ENCODE measurements around the gene GJB2.
"Not testable (repeated sequence)": the region's sequence is repeated elsewhere in the genome, so short reads cannot be mapped to it uniquely, and the experiment has no call there.

The GJB2 gene

DNA sequence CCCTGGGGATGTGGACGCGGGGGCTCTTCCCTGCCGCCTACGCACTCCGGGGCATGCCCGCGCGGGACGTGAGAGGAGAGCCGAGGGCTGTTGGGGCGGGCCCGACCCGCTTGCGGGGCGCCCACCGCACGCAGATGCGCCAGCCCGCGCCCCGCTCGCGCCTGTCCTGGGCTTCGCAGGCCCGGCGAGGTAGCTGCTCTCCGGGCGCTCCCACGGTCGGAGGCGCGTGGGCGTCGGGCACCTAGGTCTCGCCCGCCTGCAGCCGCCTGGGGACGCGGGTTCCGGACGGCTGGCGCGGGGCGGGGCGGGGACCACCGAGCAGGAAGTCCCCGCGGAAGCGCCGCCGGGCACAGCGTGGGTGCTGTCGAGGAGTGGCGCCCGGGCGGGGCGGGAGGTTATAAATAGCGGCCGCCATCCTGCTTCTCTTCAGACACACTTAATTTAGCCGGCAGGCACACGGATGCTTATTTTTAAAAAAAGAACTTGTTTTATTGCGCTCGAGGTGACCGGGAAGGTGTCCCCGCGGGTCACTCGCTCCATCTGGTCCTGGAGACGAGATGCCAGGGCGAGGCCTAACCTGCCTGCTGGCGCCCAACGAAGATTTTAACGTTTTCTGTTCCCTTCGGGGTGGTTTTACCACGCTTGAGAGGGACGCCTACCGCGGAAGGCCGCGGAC is 31.3 kb downstream of the GJB2 start:
- Histone ChIP-seq H3K9me3 (ENCODE audit: control insufficient read depth in 1 of 2, low read length in 2 of 2) (peaks cover 2 to 5% of the 10 kb centered on the region in 2 donors), H3K36me3 (ENCODE audit: control insufficient read depth in 1 of 2, insufficient read depth in 2 of 2, low read length in 2 of 2) (no peaks in the 10 kb centered on the region), H3K27ac (ENCODE audit: low read length) (no peak overlapping the region), H3K4me1 (ENCODE audit: control insufficient read depth in 1 of 2, insufficient read depth in 2 of 2, low read length in 2 of 2) (peaks cover 0 to 16% of the 10 kb centered on the region in 2 donors), H3K4me3 (ENCODE audit: low read depth in 1 of 2, low read length in 2 of 2) (peak overlapping the region in 1 of 2 donors; percentile 61), H3K27me3 (ENCODE audit: low read depth, low read length) (peaks cover 41% of the 10 kb centered on the region)

DNA sequence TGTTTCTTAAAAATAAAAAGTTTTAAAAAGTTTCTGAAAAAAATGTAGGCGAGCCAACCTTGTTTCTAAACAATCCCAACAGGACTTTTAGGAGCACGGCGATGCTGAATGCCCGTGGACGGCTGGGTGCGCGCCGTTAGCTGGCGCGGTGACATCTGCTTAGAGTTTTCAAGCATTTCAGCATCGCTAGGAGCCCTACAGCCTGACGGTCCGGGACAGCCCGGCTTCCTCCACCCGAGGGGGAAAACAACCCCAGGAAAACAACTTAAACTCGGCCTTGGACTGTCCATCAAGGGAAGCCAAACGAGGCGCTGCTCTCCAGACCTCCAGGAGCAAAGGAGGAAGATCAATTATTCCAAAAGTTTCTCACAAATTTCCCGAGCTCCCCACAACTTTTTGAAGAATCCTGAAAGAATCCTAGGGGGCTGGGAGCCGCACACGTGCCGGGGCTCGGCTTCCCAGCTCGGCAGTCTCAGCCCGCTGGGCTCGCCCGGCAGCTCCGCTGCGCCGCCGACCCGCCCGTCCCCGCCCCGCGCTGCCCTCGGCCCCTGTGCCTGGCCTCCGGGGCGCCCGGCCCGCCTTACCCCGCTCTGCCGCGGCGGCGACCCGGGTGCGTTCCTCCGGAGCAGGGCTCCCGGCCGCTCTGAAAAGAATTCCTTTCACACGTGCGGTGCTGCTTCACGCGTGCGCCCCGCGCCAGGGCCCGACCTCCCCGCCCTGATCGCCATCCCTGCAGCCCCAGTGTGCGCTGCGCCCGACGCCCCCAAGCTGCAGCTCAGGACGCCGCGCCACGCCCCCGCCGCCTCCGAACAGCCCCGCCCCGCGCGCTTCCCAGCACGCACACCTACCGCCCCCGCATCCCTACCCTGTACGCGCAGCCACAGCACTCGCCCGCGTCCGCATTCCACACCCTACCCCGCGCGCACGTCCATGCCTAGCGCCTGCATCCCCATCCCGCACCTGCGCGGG is 32.1 kb downstream of the GJB2 start, which contains the start of gene GJA3:
TSS of gene GJA3 (minus strand) at position 747 of the 969 bp plus-strand sequence. CDS start 17,764 bp downstream, outside the sequence.
- no peaks in the 10 kb centered on the region for H3K36me3 ChIP-seq (ENCODE audit: control insufficient read depth in 1 of 2, insufficient read depth in 2 of 2, low read length in 2 of 2)
- H3K27me3 ChIP-seq (ENCODE audit: low read depth, low read length): peaks cover 41% of the 10 kb centered on the region
- no peak within 1 kb of the TSS for H3K27ac ChIP-seq (ENCODE audit: low read length)
- H3K4me1 ChIP-seq (ENCODE audit: control insufficient read depth in 1 of 2, insufficient read depth in 2 of 2, low read length in 2 of 2): peaks cover 0 to 16% of the 10 kb centered on the region in 2 donors
- H3K9me3 ChIP-seq (ENCODE audit: control insufficient read depth in 1 of 2, low read length in 2 of 2): peaks cover 2 to 5% of the 10 kb centered on the region in 2 donors
- peak within 1 kb of the TSS in 1 of 2 donors; percentile 61 for H3K4me3 ChIP-seq (ENCODE audit: low read depth in 1 of 2, low read length in 2 of 2)

DNA sequence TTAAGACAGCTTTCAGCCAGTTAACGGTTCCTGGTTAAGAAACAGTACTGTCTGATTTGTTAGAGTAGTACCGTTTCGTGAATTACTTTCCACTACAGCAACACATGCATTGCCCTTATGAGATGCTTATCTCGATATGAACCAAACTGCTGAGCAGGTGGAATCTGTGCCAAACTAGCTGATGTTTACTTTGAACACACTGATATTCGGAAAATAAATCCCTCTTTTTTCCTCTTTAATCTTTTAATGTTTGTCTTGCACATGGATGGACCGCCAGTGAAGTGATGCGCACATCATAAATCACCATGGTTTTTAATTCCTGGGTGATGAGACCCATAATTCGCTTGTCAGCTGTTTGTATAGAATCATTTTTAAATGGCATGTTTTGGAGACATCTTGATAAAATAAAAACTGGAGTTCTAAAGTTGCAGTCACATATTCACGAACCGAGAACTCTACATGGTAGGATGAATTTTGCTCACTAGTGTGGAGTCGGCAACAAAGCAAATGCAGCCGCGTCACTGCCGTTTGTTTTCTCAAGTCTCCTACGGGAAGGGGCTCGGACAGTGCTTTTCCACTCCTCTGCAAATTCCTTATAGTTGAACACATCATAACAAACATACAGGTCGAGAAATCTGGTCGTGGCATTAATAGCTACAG is 33.0 kb downstream of the GJB2 start:
- Histone ChIP-seq H3K4me1 (ENCODE audit: control insufficient read depth in 1 of 2, insufficient read depth in 2 of 2, low read length in 2 of 2) (peaks cover 0 to 16% of the 10 kb centered on the region in 2 donors), H3K4me3 (ENCODE audit: low read depth in 1 of 2, low read length in 2 of 2) (no peak overlapping the region), H3K36me3 (ENCODE audit: control insufficient read depth in 1 of 2, insufficient read depth in 2 of 2, low read length in 2 of 2) (no peaks in the 10 kb centered on the region), H3K27ac (ENCODE audit: low read length) (no peak overlapping the region), H3K9me3 (ENCODE audit: control insufficient read depth in 1 of 2, low read length in 2 of 2) (peaks cover 2 to 5% of the 10 kb centered on the region in 2 donors), H3K27me3 (ENCODE audit: low read depth, low read length) (peaks cover 41% of the 10 kb centered on the region)

DNA sequence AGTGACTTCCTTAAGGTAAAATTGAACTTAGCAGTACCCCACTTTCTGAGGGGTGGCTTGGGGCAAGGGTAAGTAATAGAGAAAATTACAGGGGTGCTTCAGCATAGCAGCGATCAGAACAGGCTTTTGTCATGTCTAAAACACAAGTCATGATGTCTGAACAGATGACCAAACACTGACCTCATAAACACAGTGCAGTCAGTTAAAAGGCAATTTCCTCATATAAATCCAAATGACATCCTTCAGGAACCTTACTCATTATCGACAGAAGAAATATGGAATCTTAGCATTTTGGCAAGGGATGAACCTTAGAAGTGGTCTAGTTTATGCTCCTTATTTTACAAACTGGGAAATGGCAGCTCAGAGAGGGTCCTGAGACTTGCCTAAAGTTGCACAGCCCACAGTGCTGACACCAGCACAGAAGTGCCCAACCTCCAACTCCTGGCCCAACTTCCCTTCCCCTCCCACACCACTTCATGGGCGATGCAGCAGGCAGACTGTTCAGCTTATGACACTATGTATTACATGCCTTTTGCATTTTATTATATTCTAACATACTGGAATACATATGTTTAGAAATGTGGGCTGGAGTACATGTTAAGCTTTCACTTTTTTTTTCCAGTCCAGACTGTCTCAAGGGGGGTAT is 35.5 kb downstream of the GJB2 start:
- peaks cover 44% of the 10 kb centered on the region for H3K27me3 ChIP-seq (ENCODE audit: low read depth, low read length)

DNA sequence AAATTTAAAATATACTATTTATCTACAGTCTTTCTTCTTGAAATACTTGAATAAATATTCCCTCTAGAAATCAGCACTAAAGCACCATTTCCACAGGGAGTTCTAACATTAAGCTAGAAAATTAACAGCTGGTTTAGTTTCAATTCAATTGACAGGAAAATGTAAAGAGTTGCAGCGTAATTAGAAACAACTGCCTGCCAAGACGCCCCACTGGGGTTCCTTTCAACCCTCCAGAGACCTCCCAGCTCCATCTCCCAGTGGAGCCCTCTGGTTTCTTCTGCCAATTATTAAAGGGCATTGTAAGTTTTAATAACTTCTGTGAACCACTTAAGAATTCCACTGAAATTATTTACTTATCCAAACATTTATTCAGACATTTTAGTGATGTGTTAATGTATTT is 36.0 kb downstream of the GJB2 start:
- peaks cover 2 to 5% of the 10 kb centered on the region in 2 donors for H3K9me3 ChIP-seq (ENCODE audit: control insufficient read depth in 1 of 2, low read length in 2 of 2)
- no peaks in the 10 kb centered on the region for H3K36me3 ChIP-seq (ENCODE audit: control insufficient read depth in 1 of 2, insufficient read depth in 2 of 2, low read length in 2 of 2)
- peaks cover 39% of the 10 kb centered on the region for H3K27me3 ChIP-seq (ENCODE audit: low read depth, low read length)
- H3K4me1 ChIP-seq (ENCODE audit: control insufficient read depth in 1 of 2, insufficient read depth in 2 of 2, low read length in 2 of 2): peaks cover 0 to 16% of the 10 kb centered on the region in 2 donors
- no peak overlapping the region for H3K4me3 ChIP-seq (ENCODE audit: low read depth in 1 of 2, low read length in 2 of 2)
- no peak overlapping the region for H3K27ac ChIP-seq (ENCODE audit: low read length)

More for the DNA sequence above, 35.5 kb downstream of the GJB2 start:
- H3K9me3 ChIP-seq (ENCODE audit: control insufficient read depth in 1 of 2, low read length in 2 of 2): peaks cover 2 to 5% of the 10 kb centered on the region in 2 donors
- H3K4me3 ChIP-seq (ENCODE audit: low read depth in 1 of 2, low read length in 2 of 2): no peak overlapping the region
- no peaks in the 10 kb centered on the region for H3K36me3 ChIP-seq (ENCODE audit: control insufficient read depth in 1 of 2, insufficient read depth in 2 of 2, low read length in 2 of 2)
- H3K27ac ChIP-seq (ENCODE audit: low read length): no peak overlapping the region
- H3K4me1 ChIP-seq (ENCODE audit: control insufficient read depth in 1 of 2, insufficient read depth in 2 of 2, low read length in 2 of 2): peaks cover 0 to 16% of the 10 kb centered on the region in 2 donors

DNA sequence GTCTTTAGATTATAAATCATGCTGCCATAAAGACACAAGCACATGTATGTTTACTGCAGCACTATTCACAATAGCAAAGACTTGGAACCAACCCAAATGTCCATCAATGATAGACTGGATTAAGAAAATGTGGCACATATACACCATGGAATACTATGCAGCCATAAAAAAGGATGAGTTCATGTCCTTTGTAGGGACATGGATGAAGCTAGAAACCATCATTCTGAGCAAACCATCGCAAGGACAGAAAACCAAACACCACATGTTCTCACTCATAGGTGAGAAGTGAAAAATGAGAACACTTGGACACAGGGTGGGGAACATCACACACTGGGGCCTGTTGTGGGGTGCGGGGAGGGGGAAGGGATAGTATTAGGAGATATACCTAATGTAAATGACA is 39.4 kb downstream of the GJB2 start:
- H3K27ac ChIP-seq (ENCODE audit: low read length); H3K4me1 ChIP-seq (ENCODE audit: control insufficient read depth in 1 of 2, insufficient read depth in 2 of 2, low read length in 2 of 2); H3K9me3 ChIP-seq (ENCODE audit: control insufficient read depth in 1 of 2, low read length in 2 of 2); H3K4me3 ChIP-seq (ENCODE audit: low read depth in 1 of 2, low read length in 2 of 2); H3K36me3 ChIP-seq (ENCODE audit: control insufficient read depth in 1 of 2, insufficient read depth in 2 of 2, low read length in 2 of 2): not testable (repeated sequence)
- H3K27me3 ChIP-seq (ENCODE audit: low read depth, low read length): peaks cover 14% of the 10 kb centered on the region

DNA sequence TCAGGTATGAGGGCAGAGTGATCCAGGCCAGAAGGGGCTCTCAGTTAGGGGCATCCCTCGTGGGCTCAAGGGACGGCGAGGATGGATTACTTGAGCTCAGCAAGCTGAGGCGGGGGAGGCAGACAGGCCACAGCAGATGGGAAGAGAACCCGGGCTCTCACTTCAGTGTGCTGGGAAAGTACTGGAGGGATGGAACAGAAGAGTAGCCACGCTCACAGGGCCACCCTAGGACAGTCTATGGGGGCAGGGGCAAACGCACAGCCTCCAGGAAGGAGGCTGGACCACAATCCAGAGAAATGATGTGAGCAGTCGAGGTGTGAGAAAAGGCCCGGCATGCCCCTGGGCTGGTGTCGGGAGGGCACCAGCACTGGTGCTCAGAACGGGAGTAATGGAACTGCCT is 41.1 kb downstream of the GJB2 start:
- peaks cover 4% of the 10 kb centered on the region for H3K27me3 ChIP-seq (ENCODE audit: low read depth, low read length)
- H3K9me3 ChIP-seq (ENCODE audit: control insufficient read depth in 1 of 2, low read length in 2 of 2): no peaks in the 10 kb centered on the region

DNA sequence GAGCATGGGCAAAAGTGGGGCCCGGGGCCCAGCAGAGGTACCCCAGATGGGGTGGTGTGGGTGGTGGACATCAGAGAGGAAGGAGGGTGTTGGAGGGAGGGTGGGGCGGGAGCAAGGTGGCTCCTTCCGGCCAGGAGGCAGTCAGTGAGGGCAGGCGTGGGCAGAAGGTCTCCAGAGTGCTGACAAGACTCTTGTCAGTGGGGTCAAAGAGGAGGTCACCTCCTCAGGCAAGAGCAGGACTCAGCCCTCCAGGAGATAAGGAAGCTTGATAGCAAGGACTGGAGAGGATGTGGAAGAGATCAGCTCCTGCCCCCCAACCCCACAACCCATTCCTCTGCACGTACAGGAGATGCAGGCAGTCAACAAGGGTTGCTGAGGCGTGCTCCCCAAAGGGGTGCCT is 41.7 kb downstream of the GJB2 start:
- Histone ChIP-seq H3K4me1 (ENCODE audit: control insufficient read depth in 1 of 2, insufficient read depth in 2 of 2, low read length in 2 of 2) (no peaks in the 10 kb centered on the region), H3K27ac (ENCODE audit: low read length) (no peak overlapping the region), H3K27me3 (ENCODE audit: low read depth, low read length) (peaks cover 3% of the 10 kb centered on the region), H3K4me3 (ENCODE audit: low read depth in 1 of 2, low read length in 2 of 2) (no peak overlapping the region), H3K9me3 (ENCODE audit: control insufficient read depth in 1 of 2, low read length in 2 of 2) (no peaks in the 10 kb centered on the region), H3K36me3 (ENCODE audit: control insufficient read depth in 1 of 2, insufficient read depth in 2 of 2, low read length in 2 of 2) (no peaks in the 10 kb centered on the region)

More for the DNA sequence above, 41.1 kb downstream of the GJB2 start:
- Histone ChIP-seq H3K4me1 (ENCODE audit: control insufficient read depth in 1 of 2, insufficient read depth in 2 of 2, low read length in 2 of 2) (no peaks in the 10 kb centered on the region), H3K36me3 (ENCODE audit: control insufficient read depth in 1 of 2, insufficient read depth in 2 of 2, low read length in 2 of 2) (no peaks in the 10 kb centered on the region), H3K27ac (ENCODE audit: low read length) (no peak overlapping the region), H3K4me3 (ENCODE audit: low read depth in 1 of 2, low read length in 2 of 2) (no peak overlapping the region)

DNA sequence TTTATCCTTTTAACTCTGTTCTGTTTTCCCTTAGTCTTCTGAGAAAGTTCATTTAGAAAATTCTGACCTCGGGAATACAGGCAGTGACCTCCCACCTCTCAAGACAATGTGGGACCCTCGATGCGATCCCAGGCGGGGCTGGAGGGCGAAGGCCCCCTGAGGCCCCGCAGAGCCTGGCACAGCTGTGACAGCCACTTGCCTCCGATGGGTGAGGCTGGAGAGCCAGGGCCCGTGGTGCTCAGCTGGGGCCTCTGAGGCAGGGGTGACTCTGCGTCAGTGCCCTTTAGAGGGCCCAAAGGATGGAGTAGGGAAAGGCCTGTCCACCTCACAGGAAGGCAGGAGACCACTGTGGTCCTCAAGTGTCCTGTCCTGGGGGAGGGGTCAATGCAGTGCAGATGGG is 42.2 kb downstream of the GJB2 start:
- no peak overlapping the region for H3K4me3 ChIP-seq (ENCODE audit: low read depth in 1 of 2, low read length in 2 of 2)
- peaks cover 3% of the 10 kb centered on the region for H3K27me3 ChIP-seq (ENCODE audit: low read depth, low read length)
- H3K9me3 ChIP-seq (ENCODE audit: control insufficient read depth in 1 of 2, low read length in 2 of 2): no peaks in the 10 kb centered on the region
- no peaks in the 10 kb centered on the region for H3K36me3 ChIP-seq (ENCODE audit: control insufficient read depth in 1 of 2, insufficient read depth in 2 of 2, low read length in 2 of 2)
- H3K4me1 ChIP-seq (ENCODE audit: control insufficient read depth in 1 of 2, insufficient read depth in 2 of 2, low read length in 2 of 2): no peaks in the 10 kb centered on the region
- H3K27ac ChIP-seq (ENCODE audit: low read length): no peak overlapping the region

DNA sequence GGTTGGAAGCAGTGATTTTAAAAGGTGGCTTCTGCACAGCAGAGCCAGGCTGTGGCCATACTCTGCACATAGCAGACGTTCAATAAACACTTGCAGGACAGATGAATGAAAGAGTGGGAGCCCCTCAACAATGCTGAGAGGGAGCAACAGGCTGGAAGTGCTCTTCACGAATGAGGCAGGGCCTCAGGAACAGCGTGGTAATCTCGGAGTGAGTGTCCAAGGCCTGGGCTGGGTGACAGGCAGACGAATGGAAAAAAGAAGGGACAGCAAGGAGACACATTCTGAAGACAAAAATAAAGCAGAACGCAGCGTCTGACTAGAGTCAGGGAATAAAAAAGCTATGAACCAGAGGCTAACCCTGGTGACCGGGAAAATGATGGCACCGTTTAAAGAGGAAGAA is 43.0 kb downstream of the GJB2 start:
- Histone ChIP-seq H3K27me3 (ENCODE audit: low read depth, low read length) (peaks cover 3% of the 10 kb centered on the region), H3K9me3 (ENCODE audit: control insufficient read depth in 1 of 2, low read length in 2 of 2) (no peaks in the 10 kb centered on the region), H3K36me3 (ENCODE audit: control insufficient read depth in 1 of 2, insufficient read depth in 2 of 2, low read length in 2 of 2) (no peaks in the 10 kb centered on the region), H3K27ac (ENCODE audit: low read length) (no peak overlapping the region), H3K4me3 (ENCODE audit: low read depth in 1 of 2, low read length in 2 of 2) (no peak overlapping the region), H3K4me1 (ENCODE audit: control insufficient read depth in 1 of 2, insufficient read depth in 2 of 2, low read length in 2 of 2) (no peaks in the 10 kb centered on the region)

Data from muscle layer of duodenum (tissue), 2 donors.